GM23338 (cell line): Measurements from ENCODE around the gene HPRT1.

Source experiments
- CREB1 ChIP-seq: fragments of 250-450 bp; sonication (Bioruptor Pico); IDR thresholded peaks from 2 replicates; pipeline ENCODE4 v1.5.0; 2020; ENCODE audit warnings: low read depth, mild to moderate bottlenecking, moderate library complexity
- CTCF ChIP-seq, 2 experiments: fragments of 200-600 bp in 1 of 2; sonication (generic) in 1 of 2; conservative IDR thresholded peaks; 2 replicates each; pipeline versions ENCODE4 v1.5.1 to v1.6.1; 2016 to 2017; ENCODE audit warnings: antibody characterized with exemption in 2 of 2, low read depth in 2 of 2, mild to moderate bottlenecking in 2 of 2, moderate library complexity in 1 of 2
- ETS1 ChIP-seq: IDR thresholded peaks from 2 replicates; pipeline ENCODE4 v1.6.1; 2016; ENCODE audit warnings: antibody characterized with exemption
- EZH2 ChIP-seq: fragments of 200-600 bp; sonication (generic); IDR thresholded peaks from one replicate; pipeline ENCODE4 v1.8.0; 2017; ENCODE audit warnings: antibody characterized with exemption, mild to moderate bottlenecking, low read depth; ENCODE audit not compliant: unreplicated experiment
- EZH2phosphoT487 ChIP-seq: fragments of 200-600 bp; sonication (generic); IDR thresholded peaks from one replicate; pipeline ENCODE4 v1.8.1; 2018; ENCODE audit warnings: antibody characterized with exemption; ENCODE audit not compliant: unreplicated experiment
- JUNB ChIP-seq: IDR thresholded peaks from one replicate; pipeline ENCODE4 v1.6.1; 2016; ENCODE audit warnings: antibody characterized with exemption; ENCODE audit not compliant: unreplicated experiment
- POLR2AphosphoS5 ChIP-seq: IDR thresholded peaks from 2 replicates; pipeline ENCODE4 v1.6.1; 2016; ENCODE audit warnings: antibody characterized with exemption, low read depth
- STAT1 ChIP-seq: IDR thresholded peaks from one replicate; pipeline ENCODE4 v1.6.1; 2016; ENCODE audit warnings: antibody characterized with exemption; ENCODE audit not compliant: unreplicated experiment
- ZNF114 ChIP-seq: fragments of 250-450 bp; sonication (Bioruptor Pico); IDR thresholded peaks from 2 replicates; pipeline ENCODE4 v1.5.0; 2020; ENCODE audit warnings: mild to moderate bottlenecking, moderate library complexity
- TF ChIP-seq, protein P1 (sequence below): IDR thresholded peaks from one replicate; pipeline ENCODE4 v1.6.1; 2018; ENCODE audit warnings: antibody characterized with exemption; ENCODE audit not compliant: unreplicated experiment

GRCh38 chrX:134481339-134481738, 21.4 kb downstream of the HPRT1 start:
- TF ChIP-seq CTCF (conservative IDR thresholded peaks at IDR 0.05; ENCODE audit: low read depth in 2 of 2) (no peak), CREB1 (CRISPR knock-in tag) (no peak), STAT1 (no peak), EZH2 (no peak), POLR2AphosphoS5 (no peak), ZNF114 (CRISPR knock-in tag) (no peak), JUNB (no peak), ETS1 (no peak), EZH2phosphoT487 (no peak)
- TF ChIP-seq, protein P1, sequence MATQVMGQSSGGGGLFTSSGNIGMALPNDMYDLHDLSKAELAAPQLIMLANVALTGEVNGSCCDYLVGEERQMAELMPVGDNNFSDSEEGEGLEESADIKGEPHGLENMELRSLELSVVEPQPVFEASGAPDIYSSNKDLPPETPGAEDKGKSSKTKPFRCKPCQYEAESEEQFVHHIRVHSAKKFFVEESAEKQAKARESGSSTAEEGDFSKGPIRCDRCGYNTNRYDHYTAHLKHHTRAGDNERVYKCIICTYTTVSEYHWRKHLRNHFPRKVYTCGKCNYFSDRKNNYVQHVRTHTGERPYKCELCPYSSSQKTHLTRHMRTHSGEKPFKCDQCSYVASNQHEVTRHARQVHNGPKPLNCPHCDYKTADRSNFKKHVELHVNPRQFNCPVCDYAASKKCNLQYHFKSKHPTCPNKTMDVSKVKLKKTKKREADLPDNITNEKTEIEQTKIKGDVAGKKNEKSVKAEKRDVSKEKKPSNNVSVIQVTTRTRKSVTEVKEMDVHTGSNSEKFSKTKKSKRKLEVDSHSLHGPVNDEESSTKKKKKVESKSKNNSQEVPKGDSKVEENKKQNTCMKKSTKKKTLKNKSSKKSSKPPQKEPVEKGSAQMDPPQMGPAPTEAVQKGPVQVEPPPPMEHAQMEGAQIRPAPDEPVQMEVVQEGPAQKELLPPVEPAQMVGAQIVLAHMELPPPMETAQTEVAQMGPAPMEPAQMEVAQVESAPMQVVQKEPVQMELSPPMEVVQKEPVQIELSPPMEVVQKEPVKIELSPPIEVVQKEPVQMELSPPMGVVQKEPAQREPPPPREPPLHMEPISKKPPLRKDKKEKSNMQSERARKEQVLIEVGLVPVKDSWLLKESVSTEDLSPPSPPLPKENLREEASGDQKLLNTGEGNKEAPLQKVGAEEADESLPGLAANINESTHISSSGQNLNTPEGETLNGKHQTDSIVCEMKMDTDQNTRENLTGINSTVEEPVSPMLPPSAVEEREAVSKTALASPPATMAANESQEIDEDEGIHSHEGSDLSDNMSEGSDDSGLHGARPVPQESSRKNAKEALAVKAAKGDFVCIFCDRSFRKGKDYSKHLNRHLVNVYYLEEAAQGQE: no peak
